Right ventricle myocardium inferior (tissue), 1 donor: ENCODE measurements around the gene IFNGR2. TPM values are rescaled to one million over a fixed set of nuclear protein-coding genes. Genes with fewer than 3 reads are reported as not detected.
A peak's percentile ranks its signal among the peaks of the same experiment; 100 is the strongest.
"Not testable (repeated sequence)": the region's sequence is repeated elsewhere in the genome, so short reads cannot be mapped to it uniquely, and the experiment has no call there.

Experiments used
- ATAC-seq: fragments of 200-7000 bp; cut with Tn5 transposase; one replicate; pipeline ENCODE4 v1.9.1; 2020; ENCODE audit warnings: mild to moderate bottlenecking, moderate library complexity
- DNase-seq: peaks from one replicate; pipeline ENCODE4 v3.0.0; 2021; ENCODE audit errors: missing footprints
- intact Hi-C: fragments of 100-400 bp; cut with DNase I; formaldehyde crosslinking; loops from one replicate; pipeline ENCODE4 v1.11.0; 2022
- total RNA-seq: library from RNA; stranded (reverse); fragmentation: NEBNext Ultra II Directional; extraction: Animal tissue kit (Norgen Biotek cat#: 25700); gene quantifications from one replicate; pipeline ENCODE4 v1.2.1, GENCODE V29; 2021
- donor health status: DM: no; HTN: yes; CAD: no; lungs with severe emphysema.

IFNGR2 gene
- total RNA-seq, 1 donor from 2014 or later = 36.4 TPM

DNA sequence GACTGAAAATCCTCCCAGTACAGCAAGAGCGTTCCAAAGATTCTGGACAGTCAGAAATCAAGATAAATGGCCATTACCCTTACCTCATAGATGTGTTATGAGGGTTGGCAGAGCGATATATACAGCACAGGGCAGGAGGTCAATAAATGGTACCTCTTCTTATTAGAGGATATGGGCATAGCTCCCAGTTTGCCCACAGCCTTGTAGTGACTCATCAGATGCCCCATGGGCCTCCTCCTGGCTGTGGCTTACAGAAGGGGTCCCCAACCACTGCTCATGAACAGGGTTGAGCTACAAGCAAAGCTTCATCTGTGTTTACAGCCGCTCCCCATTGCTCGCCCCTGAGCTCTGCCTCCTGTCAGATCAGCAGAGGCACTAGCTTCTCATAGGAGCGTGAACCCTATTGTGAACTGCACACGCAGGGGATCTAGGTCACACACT, 7.3 kb upstream of the IFNGR2 start:
- DNase-seq (no peak), ATAC-seq (no peak)
- intact Hi-C loops = no loop called here

- ATAC-seq = no peak
- intact Hi-C loops = no loop called here
- no peak for DNase-seq
These were observed 6.8 kb upstream of the IFNGR2 start for GRCh38 chr21:33396436-33396835.

DNA sequence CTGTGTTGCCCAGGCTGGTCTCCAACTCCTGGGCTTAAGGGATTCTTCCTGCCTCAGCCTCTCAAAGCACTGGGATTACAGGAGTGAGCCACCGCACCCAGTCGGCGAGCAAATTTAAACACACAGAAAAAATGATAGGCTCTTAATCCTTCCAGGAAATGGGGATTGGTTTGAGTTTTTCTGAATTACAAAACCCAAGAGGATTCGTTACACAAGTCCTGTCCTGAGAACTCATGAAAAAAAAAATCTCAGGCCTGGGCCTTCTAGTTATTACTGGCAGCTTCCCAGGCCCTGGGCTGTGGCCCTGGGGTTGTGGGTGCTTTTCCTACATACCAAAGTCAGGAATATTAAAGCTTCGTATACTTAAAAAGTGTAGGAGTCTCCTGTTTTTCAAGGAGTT, 6.3 kb upstream of the IFNGR2 start:
- DNase-seq (no peak), ATAC-seq (peak; percentile 55)
- intact Hi-C loops = no loop called here

DNA sequence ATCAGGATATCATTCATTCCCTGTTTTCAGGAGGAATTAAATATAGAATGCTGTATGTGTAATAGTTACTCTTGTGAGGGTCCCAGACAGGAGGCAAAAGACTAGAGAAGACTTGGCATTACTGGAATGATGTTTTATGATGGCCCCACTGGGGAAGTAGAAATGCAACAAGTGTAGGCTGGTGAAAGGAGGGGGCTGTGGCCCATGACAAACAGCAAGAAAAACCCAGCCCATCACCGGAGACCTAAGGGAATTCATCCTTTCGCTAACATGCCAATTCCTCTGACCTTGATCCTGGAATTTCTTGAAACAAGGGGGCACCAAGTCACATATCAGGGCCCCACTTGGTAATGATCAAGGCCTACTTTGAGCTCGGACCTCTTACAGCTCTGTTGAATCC, 5.5 kb upstream of the IFNGR2 start:
- ATAC-seq = no peak
- no peak for DNase-seq
- intact Hi-C loops = no loop called here

- intact Hi-C loops = no loop called here
- no peak for ATAC-seq
- DNase-seq = no peak
These were observed 4.9 kb upstream of the IFNGR2 start for GRCh38 chr21:33398361-33398760.

DNA sequence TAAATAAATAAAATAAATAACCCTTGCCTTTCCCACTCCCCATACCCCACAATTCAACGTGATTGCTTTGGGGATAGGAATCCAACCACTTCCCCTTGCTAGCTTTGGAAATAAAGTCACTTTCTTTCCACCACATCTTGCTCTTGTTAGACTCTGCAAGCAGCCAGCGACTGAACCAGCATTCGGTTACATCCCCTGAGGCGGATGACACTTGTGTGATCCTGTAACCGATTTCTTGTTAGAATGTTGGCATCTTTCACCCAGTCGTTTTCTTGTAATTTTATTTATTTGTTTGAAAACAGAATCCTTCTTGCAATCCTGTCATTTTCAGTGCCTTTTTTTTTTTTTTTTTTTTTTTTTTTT, 1.6 kb upstream of the IFNGR2 start:
- DNase-seq = no peak
- intact Hi-C loops = no loop called here
- no peak for ATAC-seq

- peak; percentile 91 for DNase-seq
These were observed 923 bp upstream of the IFNGR2 start for GRCh38 chr21:33402001-33402979.

DNA sequence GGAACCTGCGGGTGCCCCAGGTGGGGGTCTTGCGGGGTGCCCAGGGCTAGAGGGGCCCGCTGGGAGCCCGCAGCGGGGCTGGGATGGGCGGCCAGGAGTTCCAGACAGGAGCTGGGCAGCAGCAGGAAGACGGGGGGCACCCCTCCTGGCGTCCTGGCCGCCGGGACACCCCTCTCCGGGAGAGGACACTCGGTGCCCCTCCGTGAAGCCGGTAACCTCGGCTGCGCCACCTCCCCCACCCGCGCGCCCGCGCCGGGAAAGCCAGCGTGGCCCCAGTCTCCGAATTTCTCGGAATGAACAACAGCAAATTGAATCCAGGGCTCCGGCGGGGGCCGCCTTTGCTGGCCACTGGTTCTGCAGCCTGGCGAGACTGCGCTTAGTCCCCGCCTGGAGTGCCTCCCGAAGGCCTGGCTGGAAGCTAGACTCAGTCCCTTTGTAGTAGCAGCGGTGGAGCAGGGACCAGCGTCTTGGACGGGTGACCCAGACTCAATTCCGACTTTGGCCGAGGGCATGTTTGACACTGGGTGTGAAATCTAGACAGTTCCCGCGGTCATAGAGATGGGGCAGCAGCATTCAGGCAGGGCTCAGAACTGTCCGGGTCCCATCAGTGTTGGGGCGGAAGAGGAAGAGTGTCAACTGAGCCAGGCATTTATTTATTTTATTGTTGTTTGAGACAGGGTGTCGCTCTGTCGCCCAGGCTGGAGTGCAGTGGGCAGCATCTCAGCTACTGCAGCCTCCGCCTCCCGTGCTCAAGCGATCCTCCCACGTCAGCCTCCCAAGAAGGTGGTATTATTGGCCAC, 773 bp downstream of the IFNGR2 start:
- ATAC-seq = peak; percentile 61
- intact Hi-C loops = no loop called here
- peak; percentile 87 for DNase-seq

More at GRCh38 chr21:33402001-33402979, 923 bp upstream of the IFNGR2 start:
- intact Hi-C loops = no loop called here
- ATAC-seq = peak; percentile 62

DNA sequence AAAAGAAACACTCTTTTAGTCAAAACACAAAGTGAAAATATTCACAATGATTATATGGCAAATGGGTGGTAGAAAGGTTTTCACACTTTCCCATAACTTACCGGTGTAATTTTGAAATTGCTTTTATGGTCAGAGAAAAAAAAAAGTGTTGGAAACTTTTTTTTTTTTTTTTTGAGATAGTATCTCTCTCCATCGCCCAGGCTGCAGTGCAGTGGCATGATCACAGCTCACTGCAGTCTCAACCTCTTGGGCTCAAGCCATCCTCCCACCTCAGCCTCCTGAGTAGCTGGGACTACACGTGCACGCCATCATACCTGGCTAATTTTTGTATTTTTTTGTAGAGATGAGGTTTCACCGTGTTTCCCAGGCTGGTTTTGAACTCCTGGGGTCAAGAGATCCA, 3.3 kb downstream of the IFNGR2 start:
- no peak for DNase-seq
- ATAC-seq = no peak
- intact Hi-C loops = no loop called here

GRCh38 chr21:33411949-33412430, 8.8 kb downstream of the IFNGR2 start:
- ATAC-seq = no peak
- no peak for DNase-seq
- intact Hi-C loops = no loop called here

DNA sequence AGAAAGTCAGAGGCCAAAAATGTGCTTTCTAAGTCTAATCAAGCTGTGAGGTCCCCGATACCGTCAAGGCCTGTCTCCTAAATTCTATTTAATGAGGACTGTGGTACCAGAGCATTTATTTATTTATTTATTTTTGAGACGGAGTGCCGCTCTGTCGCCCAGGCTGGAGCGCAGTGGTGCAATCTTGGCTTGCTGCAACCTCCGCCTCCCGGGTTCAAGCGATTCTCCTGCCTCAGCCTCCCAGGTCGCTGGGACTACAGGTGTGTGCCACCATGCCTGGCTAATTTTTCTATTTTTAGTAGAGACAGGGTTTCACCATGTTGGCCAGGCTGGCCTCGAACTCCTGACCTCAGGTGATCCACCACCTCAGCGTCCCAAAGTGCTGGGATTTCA, 9.2 kb downstream of the IFNGR2 start:
- intact Hi-C loops, ATAC-seq, DNase-seq: not testable (repeated sequence)

DNA sequence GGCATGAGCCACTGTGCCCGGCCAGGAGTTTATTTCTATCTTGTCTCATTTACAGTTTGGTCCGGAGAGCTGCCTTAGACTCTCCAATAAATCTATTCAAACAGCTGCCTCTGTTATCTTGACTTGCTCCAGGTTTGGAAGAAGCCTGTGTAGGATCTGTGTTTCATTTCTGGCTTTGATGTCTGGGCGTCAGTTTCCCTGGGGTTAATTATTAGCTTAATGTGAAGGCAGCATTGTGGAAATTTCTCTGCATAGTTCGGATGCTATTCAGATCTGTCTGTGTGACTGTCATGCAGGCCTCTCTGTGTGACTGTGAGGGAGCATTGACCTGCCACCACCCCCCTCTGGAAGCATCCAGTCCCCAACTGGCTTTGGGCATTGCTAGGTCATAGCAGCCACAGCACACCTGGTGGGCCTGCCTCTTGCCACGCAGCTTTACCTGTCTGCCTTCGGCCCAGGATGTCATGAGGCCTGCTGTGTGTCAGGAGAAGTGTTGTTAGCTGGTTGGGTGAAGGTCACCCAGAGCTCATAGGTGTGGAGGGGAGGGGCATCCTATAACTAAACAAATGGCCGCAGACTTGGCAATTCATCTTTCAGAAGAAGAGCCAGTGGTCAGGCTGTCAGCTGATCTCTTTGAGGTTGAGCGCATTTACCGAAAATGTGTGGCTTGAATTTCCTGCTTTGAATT, 9.8 kb downstream of the IFNGR2 start:
- intact Hi-C loops = no loop called here

DNA sequence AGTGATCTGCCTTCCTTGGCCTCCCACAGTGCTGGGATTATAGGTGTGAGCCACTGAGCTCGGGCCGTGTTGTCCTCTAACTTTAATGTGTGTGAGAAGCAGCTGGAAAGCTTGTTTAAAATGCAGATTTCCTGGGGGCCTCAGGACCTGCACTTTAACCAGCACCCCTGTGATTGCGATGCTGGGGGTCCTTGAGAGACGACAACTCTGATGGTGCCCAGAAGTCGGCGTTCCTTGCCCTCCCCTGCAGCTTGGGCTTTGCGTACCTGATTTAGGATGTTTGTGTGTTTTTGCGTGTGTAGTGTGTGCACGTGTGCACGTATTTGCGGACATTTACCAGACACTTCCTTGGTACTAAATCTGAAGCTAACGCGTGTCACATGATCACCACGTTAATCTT, 10.9 kb downstream of the IFNGR2 start:
- intact Hi-C loops = no loop called here
- no peak for DNase-seq
- no peak for ATAC-seq

More for the DNA sequence above, 9.8 kb downstream of the IFNGR2 start:
- DNase-seq (no peak), ATAC-seq (no peak)

DNA sequence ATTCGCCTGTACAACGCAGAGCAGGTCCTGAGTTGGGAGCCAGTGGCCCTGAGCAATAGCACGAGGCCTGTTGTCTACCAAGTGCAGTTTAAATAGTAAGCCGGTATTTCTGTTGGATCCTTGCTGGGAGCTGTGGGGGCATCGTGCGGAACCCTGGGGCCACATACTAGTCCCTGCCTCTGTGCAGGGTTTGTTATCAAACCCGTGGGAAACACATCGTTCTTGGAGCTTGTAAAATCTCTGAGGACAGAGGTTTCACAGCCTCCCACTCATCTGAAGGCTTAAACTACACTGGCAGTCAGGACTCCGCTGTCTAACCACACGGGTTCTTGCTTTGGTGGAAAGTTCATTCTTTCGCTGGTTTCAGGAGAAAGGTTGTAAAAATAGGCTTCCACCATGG, 11.7 kb downstream of the IFNGR2 start:
- no peak for DNase-seq
- intact Hi-C loops = no loop called here
- ATAC-seq = no peak

DNA sequence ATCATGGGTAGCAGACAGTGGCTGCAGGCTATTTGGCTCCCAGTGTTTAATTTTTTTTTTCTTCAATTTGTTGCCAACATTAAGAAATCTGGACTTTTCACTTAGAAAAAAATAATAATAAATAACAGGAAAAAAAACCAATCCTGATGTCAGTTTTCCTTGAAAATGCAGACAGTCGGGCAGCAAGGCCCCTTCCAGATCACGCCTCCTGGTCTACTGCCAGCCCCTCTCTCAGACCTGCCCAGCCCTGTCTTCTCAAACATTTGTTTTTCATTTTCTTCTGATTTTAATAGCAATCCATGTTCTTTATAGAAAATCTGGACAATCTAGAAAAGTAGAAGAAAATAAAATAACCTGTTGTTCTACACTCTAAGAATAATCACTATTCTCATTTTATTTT, 15.5 kb downstream of the IFNGR2 start:
- intact Hi-C loops = no loop called here
- ATAC-seq (peak; percentile 61), DNase-seq (peak; percentile 79)

DNA sequence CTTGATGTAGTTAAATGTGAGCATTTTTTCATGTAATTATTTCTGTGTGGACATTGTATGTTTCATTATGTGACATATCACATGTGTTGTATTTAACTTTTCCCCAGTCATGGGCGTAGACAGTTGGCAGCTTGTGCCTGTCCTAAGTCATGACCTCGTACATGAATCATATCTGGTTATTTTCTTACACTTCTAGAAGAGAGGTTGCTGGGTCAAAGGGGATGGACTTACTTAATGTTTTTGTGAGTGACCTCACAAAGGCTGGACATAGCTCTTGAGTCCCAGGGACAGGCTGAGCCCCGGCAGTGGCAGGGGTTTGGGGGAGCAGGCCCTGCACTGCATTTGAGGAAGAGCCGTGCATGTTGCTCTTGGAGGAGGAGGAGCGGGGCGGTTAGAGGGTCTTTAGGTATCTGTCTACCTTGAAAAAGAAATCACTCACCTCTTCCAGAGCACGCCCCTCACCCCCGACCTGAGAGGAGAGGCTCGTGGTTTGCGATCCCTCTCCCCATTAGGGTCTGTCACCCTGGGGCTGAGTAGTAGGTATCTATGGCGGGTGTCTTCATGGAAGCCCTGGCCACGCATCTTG, 16.4 kb downstream of the IFNGR2 start:
- ATAC-seq = peak; percentile 92
- intact Hi-C loops = no loop called here
- no peak for DNase-seq

DNA sequence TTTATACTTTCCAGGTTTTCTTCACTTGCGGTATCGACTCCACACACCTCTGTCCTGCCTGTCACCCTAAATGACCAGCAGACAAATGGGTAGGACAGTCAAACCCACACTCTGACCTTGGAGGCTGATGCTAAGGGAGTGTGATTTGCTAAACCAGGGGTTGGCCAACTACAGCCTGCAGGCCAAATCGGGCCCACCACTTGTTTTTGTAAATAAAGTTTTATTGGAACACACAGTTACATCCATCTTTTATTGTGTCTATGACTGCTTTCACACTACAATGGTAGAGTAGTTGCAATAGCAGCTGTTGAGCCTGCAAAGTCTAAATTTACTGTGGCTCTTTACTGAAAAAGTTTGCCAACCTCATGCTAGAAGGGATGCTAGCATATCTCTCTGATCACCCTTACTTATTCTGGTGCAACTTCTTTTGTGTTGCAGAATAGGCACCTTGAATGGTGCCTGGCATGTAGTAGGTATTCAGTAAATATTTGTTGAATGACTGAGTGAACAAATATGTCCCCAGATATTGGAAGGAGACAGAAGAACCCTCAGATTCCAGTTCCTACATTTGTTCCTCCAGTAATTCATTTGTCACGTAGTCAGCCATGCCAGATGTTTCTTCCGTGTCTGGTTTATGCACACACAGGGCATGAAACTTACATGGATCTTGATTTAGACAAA, 18.6 kb downstream of the IFNGR2 start:
- intact Hi-C loops = no loop called here
- DNase-seq (no peak), ATAC-seq (no peak)

DNA sequence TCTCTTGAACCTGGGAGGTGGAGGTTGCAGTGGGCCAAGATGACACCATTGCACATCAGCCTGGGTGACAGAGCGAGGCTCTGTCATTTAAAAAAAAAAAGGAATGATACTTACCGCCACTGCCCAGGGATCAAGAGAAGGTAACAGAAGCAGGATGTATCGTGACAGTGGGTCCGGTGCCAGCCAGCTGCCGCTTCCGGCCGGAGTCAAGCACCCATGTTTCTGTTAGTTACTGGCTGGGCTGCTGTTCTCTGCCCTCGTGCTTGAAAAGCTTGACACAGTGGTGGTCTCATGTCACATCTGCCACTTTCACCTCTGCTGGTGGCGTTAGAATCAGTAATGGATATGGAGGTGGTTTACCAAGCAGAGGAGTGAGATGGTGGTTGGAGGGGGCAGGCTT, 21.0 kb downstream of the IFNGR2 start:
- no peak for ATAC-seq
- no peak for DNase-seq
- intact Hi-C loops = no loop called here
